Measurements from ENCODE around the gene TCEA2.

GRCh38 chr20:64100566-64100888, 37.5 kb downstream of the TCEA2 start:
- no peak for TF ChIP-seq YY1 (IDR thresholded peaks at IDR 0.05; ENCODE audit: insufficient read depth, insufficient read length)
- no peak for TF ChIP-seq ZNF274 (IDR thresholded peaks at IDR 0.05; ENCODE audit: low read depth, low read length)
- TF ChIP-seq SUZ12 (IDR thresholded peaks at IDR 0.05; ENCODE audit: extremely low read depth, insufficient read depth, insufficient read length): no peak

Measured in NT2/D1 (cell line).